Tibial nerve (tissue), 4 donors: ENCODE data around the gene CTLA4. TPM values are rescaled to one million over a fixed set of nuclear protein-coding genes. Genes with fewer than 3 reads are reported as not detected.

Experiments used
- DNase-seq, 2 donors: peaks; one replicate each; pipeline ENCODE4 v3.0.0-alpha.2; 2019; ENCODE audit warnings: low spot score in 2 of 2
- H3K27ac ChIP-seq, 4 donors: fragments of 200-600 bp; sonication (generic) in 3 of 4; one replicate each; pipeline ENCODE4 v1.5.1; 2017 to 2019; ENCODE audit warnings: mild to moderate bottlenecking in 1 of 4
- H3K27me3 ChIP-seq, 2 donors: fragments of 200-600 bp; sonication (generic) in 1 of 2; one replicate each; pipeline versions ENCODE4 v1.5.1 to v1.6.0; 2017 to 2019
- H3K36me3 ChIP-seq, 3 donors: fragments of 200-600 bp; sonication (generic); one replicate each; pipeline ENCODE4 v1.5.1; 2018 to 2019
- H3K4me1 ChIP-seq, 4 donors: fragments of 200-600 bp; sonication (generic) in 3 of 4; one replicate each; pipeline ENCODE4 v1.5.1; 2017 to 2019
- H3K4me3 ChIP-seq, 4 donors: fragments of 200-600 bp; sonication (generic) in 3 of 4; one replicate each; pipeline ENCODE4 v1.5.1; 2017 to 2019; ENCODE audit warnings: mild to moderate bottlenecking in 1 of 4, moderate library complexity in 1 of 4
- H3K9me3 ChIP-seq, 4 donors: fragments of 200-600 bp; sonication (generic) in 3 of 4; one replicate each; pipeline ENCODE4 v1.5.1; 2017 to 2019
- EP300 ChIP-seq, 2 donors: sonication (generic); formaldehyde crosslinking; IDR thresholded peaks; one replicate each; pipeline ENCODE4 v1.6.1; 2017; ENCODE audit warnings: antibody characterized with exemption in 2 of 2, mild to moderate bottlenecking in 1 of 2
- POLR2A ChIP-seq, 2 donors: fragments of 450-650 bp; IDR thresholded peaks; one replicate each; pipeline ENCODE4 v1.6.1; 2017; ENCODE audit warnings: antibody characterized with exemption in 2 of 2, mild to moderate bottlenecking in 2 of 2, moderate library complexity in 2 of 2
- WGBS, 2 donors: methylation state at CpG; one replicate each; pipeline ENCODE4 v1.1.5; 2018; 5-methylcytosine and 5-hydroxymethylcytosine counted together
- total RNA-seq, 4 donors: library from RNA; depleted of rRNA; stranded (reverse); fragments of >200 nt; gene quantifications; one replicate each; pipeline ENCODE4 v1.1.0, GENCODE V29; 2016
- TF ChIP-seq, protein P1 (sequence below), 5 experiments: fragments of 200-600 bp in 3 of 5; fragments of 450-650 bp in 2 of 5; sonication (generic) in 3 of 5; IDR thresholded peaks; one replicate each; pipeline ENCODE4 v1.5.1; 2016 to 2019; ENCODE audit warnings: antibody characterized with exemption in 5 of 5, mild to moderate bottlenecking in 3 of 5, moderate library complexity in 2 of 5

Gene CTLA4
- total RNA-seq, 4 donors from 2014 or later: not detected

DNA sequence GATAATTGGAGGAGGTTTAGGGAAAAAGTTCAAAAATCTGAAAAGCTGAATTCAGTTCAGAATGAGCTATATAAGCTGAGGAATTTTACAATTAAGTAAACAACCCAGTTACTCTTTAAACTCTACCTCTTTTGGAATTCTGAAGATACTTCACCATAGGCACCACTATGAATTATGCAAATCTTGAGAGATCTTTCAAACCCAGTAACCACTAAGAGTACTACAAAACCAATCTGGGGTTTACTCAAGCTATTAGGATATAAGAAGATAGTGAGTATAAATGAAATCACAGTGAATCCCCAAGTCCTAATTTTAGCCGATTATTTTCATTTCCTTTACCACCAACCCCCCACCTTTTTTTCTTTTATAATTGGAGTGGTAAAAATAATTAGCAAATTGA, 6.0 kb upstream of the CTLA4 start:
- no peak overlapping the region for H3K4me3 ChIP-seq
- no peak for DNase-seq
- no peaks in the 10 kb centered on the region for H3K36me3 ChIP-seq
- H3K27ac ChIP-seq: no peak overlapping the region
- TF ChIP-seq EP300 (IDR thresholded peaks at IDR 0.05) (no peak), POLR2A (IDR thresholded peaks at IDR 0.05) (no peak)
- TF ChIP-seq, protein P1, sequence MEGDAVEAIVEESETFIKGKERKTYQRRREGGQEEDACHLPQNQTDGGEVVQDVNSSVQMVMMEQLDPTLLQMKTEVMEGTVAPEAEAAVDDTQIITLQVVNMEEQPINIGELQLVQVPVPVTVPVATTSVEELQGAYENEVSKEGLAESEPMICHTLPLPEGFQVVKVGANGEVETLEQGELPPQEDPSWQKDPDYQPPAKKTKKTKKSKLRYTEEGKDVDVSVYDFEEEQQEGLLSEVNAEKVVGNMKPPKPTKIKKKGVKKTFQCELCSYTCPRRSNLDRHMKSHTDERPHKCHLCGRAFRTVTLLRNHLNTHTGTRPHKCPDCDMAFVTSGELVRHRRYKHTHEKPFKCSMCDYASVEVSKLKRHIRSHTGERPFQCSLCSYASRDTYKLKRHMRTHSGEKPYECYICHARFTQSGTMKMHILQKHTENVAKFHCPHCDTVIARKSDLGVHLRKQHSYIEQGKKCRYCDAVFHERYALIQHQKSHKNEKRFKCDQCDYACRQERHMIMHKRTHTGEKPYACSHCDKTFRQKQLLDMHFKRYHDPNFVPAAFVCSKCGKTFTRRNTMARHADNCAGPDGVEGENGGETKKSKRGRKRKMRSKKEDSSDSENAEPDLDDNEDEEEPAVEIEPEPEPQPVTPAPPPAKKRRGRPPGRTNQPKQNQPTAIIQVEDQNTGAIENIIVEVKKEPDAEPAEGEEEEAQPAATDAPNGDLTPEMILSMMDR (IDR thresholded peaks at IDR 0.05): no peak
- H3K4me1 ChIP-seq: no peaks in the 10 kb centered on the region
- H3K27me3 ChIP-seq: no peaks in the 10 kb centered on the region
- WGBS, 2 donors: 79 to 82% methylated on average over 1 of the region's 1 CpG
- peaks cover 0 to 3% (median 0%) of the 10 kb centered on the region in 4 donors for H3K9me3 ChIP-seq

DNA sequence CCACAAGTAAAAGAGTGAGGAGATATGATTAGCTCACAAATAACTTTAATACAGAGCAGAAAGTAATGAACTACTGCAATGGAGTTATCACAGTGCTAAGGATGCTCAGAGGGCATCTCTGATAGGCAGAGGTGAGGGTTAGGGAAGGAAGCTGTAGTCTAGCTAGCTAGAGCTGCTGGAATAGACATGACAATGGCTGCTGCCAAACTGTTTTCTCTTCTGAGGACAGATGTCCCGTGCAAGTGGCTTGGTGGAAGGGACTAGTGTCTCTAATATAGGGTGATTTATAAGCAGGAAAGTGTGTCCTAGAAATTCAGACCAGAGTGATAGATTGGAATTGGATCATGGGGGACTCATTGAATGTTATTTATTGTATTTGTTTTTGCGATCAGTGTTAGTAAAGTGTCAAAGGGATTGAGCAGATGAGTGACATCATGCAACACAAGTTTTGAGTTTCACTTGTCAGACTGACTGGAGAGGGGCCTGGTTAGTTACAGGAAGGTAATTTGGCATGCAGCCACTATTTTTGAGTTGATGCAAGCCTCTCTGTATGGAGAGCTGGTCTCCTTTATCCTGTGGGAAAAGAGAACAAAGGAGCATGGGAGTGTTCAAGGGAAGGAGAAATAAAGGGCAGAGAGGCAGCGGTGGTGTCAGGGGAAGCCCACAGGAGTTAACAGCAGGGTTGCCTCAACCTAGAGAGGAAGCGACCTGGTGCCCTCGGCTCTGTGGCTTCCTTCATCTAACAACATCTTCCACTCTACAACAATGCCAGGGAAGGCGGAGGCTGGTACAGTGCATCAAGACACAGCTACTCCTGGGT, 1.9 kb downstream of the CTLA4 start:
- Histone ChIP-seq H3K4me3 (no peak overlapping the region), H3K4me1 (no peaks in the 10 kb centered on the region), H3K9me3 (no peaks in the 10 kb centered on the region), H3K36me3 (no peaks in the 10 kb centered on the region), H3K27ac (no peak overlapping the region), H3K27me3 (no peaks in the 10 kb centered on the region)
- 70 to 77% methylated on average over 6 of the region's 6 CpGs for WGBS, 2 donors
- DNase-seq: no peak
- TF ChIP-seq EP300 (IDR thresholded peaks at IDR 0.05) (no peak), POLR2A (IDR thresholded peaks at IDR 0.05) (no peak)
- TF ChIP-seq, protein P1 (IDR thresholded peaks at IDR 0.05): no peak

DNA sequence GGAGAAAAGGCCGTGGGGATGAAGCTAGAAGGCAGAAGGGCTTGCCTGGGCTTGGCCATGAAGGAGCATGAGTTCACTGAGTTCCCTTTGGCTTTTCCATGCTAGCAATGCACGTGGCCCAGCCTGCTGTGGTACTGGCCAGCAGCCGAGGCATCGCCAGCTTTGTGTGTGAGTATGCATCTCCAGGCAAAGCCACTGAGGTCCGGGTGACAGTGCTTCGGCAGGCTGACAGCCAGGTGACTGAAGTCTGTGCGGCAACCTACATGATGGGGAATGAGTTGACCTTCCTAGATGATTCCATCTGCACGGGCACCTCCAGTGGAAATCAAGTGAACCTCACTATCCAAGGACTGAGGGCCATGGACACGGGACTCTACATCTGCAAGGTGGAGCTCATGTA, 2.9 kb downstream of the CTLA4 start:
- Histone ChIP-seq H3K27ac (peak overlapping the region in 2 of 4 donors; percentile 22 to 32), H3K4me1 (no peaks in the 10 kb centered on the region), H3K27me3 (no peaks in the 10 kb centered on the region), H3K9me3 (no peaks in the 10 kb centered on the region), H3K4me3 (no peak overlapping the region), H3K36me3 (no peaks in the 10 kb centered on the region)
- 87 to 88% methylated on average over 9 of the region's 9 CpGs for WGBS, 2 donors
- no peak for DNase-seq
- no peak for TF ChIP-seq POLR2A (IDR thresholded peaks at IDR 0.05)
- TF ChIP-seq, protein P1 (IDR thresholded peaks at IDR 0.05): no peak
- no peak for TF ChIP-seq EP300 (IDR thresholded peaks at IDR 0.05)

DNA sequence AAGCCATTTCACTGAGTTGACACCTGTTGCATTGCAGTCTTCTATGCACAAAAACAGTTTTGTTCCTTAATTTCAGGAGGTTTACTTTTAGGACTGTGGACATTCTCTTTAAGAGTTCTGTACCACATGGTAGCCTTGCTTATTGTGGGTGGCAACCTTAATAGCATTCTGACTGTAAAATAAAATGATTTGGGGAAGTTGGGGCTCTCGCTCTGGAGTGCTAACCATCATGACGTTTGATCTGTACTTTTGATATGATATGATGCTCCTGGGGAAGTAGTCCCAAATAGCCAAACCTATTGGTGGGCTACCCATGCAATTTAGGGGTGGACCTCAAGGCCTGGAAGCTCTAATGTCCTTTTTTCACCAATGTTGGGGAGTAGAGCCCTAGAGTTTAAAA, 3.4 kb downstream of the CTLA4 start:
- no peak for DNase-seq
- H3K36me3 ChIP-seq: no peaks in the 10 kb centered on the region
- no peaks in the 10 kb centered on the region for H3K27me3 ChIP-seq
- H3K9me3 ChIP-seq: no peaks in the 10 kb centered on the region
- no peak overlapping the region for H3K4me3 ChIP-seq
- no peaks in the 10 kb centered on the region for H3K4me1 ChIP-seq
- TF ChIP-seq POLR2A (IDR thresholded peaks at IDR 0.05): no peak
- TF ChIP-seq, protein P1 (IDR thresholded peaks at IDR 0.05): no peak
- TF ChIP-seq EP300 (IDR thresholded peaks at IDR 0.05): no peak
- peak overlapping the region in 1 of 4 donors; percentile 22 for H3K27ac ChIP-seq
- 93 to 100% methylated on average over 2 of the region's 2 CpGs for WGBS, 2 donors

DNA sequence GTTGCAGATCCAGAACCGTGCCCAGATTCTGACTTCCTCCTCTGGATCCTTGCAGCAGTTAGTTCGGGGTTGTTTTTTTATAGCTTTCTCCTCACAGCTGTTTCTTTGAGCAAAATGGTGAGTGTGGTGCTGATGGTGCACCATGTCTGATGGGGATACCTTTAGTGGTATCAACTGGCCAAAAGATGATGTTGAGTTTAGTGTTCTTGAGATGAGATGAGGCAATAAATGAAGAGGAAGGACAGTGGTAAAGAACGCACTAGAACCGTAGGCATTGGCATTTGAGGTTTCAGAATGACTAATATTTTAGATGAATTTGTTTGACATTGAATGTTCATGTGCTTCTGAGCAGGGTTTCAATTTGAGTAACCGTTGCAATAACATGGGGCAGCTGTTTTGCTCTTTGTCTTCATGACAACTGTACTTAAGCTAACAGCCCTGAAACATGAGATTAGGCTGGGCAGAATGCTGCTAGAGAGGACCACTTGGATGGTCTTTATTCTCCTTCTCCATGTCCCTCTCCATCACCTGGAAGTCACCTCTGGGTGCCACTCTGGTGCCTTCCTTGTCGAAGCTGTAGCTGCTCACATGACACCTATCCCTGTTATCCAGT, 3.9 kb downstream of the CTLA4 start:
- Histone ChIP-seq H3K36me3 (no peaks in the 10 kb centered on the region), H3K27ac (peak overlapping the region in 3 of 4 donors; percentile 21 to 71 (median 71)), H3K27me3 (no peaks in the 10 kb centered on the region), H3K4me3 (no peak overlapping the region), H3K9me3 (no peaks in the 10 kb centered on the region), H3K4me1 (no peaks in the 10 kb centered on the region)
- no peak for TF ChIP-seq EP300 (IDR thresholded peaks at IDR 0.05)
- TF ChIP-seq, protein P1 (IDR thresholded peaks at IDR 0.05): no peak
- no peak for TF ChIP-seq POLR2A (IDR thresholded peaks at IDR 0.05)
- WGBS, 2 donors: 77 to 88% methylated on average over 6 of the region's 6 CpGs
- no peak for DNase-seq
